ENCODE data around the gene RGS6.

GRCh38 chr14:72615451-72616121 lies 683.4 kb downstream of the RGS6 start:
- TF ChIP-seq POLR2A (IDR thresholded peaks at IDR 0.05; ENCODE audit: low read length) = no peak
- no peak for TF ChIP-seq GATA1 (IDR thresholded peaks at IDR 0.05; ENCODE audit: low read depth, low read length)
